Measurements from ENCODE around the gene CYP3A5. TPM values are rescaled to one million over a fixed set of nuclear protein-coding genes. Genes with fewer than 3 reads are reported as not detected.

The CYP3A5 gene
- total RNA-seq, 1 donor from 2014 or later: not detected

DNA sequence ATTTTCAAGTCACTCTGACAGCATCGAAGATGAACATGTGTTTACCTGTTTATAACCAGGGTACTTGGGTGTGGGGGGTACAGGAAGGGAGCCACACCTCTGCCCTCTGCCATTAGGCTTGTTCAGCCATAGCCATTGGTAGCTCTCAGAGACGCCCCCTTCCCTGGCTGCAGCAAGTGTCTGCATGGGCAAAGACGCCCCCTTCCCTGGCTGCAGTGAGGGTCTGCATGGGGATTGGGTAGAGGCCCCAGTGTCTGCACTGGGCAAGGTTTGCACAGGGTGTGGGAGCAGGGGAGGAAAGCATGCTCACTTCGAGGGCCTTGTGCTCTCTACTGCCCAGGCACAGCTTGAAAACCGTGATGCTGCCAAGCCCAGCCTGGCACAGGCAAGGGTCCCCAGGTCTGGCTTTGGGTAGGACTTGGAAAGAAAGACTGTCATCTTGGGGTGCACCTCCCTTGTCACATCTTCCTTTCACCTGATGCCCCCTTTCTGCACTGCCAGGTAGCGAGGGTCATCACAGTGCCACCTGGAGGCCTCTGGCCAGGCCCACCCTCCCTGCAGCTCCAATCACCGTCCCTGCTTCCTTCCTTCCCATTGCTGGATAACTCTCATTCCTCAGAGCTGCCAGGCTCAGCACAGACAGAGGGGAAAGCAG, 78.0 kb downstream of the CYP3A5 start:
- DNase-seq: no peak
- Mint-ChIP-seq H3K36me3 (ENCODE audit: unreplicated experiment) (no peaks in the 10 kb centered on the region), H3K4me1 (ENCODE audit: low read depth, unreplicated experiment) (no peaks in the 10 kb centered on the region), H3K4me3 (ENCODE audit: unreplicated experiment) (no peak overlapping the region), H3K27me3 (ENCODE audit: unreplicated experiment) (peaks cover 2% of the 10 kb centered on the region), H3K27ac (ENCODE audit: unreplicated experiment) (no peak overlapping the region), H3K9me3 (ENCODE audit: unreplicated experiment) (peaks cover 2% of the 10 kb centered on the region)
- TF ChIP-seq, protein P1, sequence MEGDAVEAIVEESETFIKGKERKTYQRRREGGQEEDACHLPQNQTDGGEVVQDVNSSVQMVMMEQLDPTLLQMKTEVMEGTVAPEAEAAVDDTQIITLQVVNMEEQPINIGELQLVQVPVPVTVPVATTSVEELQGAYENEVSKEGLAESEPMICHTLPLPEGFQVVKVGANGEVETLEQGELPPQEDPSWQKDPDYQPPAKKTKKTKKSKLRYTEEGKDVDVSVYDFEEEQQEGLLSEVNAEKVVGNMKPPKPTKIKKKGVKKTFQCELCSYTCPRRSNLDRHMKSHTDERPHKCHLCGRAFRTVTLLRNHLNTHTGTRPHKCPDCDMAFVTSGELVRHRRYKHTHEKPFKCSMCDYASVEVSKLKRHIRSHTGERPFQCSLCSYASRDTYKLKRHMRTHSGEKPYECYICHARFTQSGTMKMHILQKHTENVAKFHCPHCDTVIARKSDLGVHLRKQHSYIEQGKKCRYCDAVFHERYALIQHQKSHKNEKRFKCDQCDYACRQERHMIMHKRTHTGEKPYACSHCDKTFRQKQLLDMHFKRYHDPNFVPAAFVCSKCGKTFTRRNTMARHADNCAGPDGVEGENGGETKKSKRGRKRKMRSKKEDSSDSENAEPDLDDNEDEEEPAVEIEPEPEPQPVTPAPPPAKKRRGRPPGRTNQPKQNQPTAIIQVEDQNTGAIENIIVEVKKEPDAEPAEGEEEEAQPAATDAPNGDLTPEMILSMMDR (IDR thresholded peaks at IDR 0.05; ENCODE audit: partially characterized antibody, unreplicated experiment): no peak

DNA sequence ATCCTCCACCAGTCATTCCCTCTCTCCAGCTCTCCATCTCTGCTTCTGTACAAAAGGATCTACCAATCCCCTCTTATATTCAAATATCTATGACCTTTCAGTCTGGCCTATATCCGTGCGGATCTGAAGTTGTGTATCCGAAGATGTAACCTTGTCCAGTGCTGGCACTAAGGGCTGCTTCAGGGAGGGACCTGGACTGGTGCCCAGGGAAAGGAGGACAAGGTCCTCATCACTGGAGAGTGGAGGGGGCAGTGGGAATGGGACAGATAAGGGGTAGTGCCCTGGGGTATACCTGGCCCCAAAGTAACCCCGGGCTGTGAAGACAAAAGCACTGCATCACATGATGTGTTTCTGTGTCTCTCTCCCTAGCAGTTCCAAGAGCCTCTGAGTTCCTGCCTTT, 80.0 kb downstream of the CYP3A5 start:
- no peaks in the 10 kb centered on the region for H3K27me3 Mint-ChIP-seq (ENCODE audit: unreplicated experiment)
- H3K4me1 Mint-ChIP-seq (ENCODE audit: low read depth, unreplicated experiment): no peaks in the 10 kb centered on the region
- TF ChIP-seq, protein P1 (IDR thresholded peaks at IDR 0.05; ENCODE audit: partially characterized antibody, unreplicated experiment): no peak
- H3K9me3 Mint-ChIP-seq (ENCODE audit: unreplicated experiment): peaks cover 2% of the 10 kb centered on the region
- no peaks in the 10 kb centered on the region for H3K36me3 Mint-ChIP-seq (ENCODE audit: unreplicated experiment)
- no peak overlapping the region for H3K4me3 Mint-ChIP-seq (ENCODE audit: unreplicated experiment)
- H3K27ac Mint-ChIP-seq (ENCODE audit: unreplicated experiment): no peak overlapping the region
- DNase-seq: no peak

Other genes starting within 250 kb of the CYP3A5 start
- 5.5 TPM for gene PTCD1, start 241.2 kb downstream of the CYP3A5 start, total RNA-seq (ENCODE audit: unreplicated experiment)
- 106 TPM for gene CPSF4, start 241.1 kb downstream of the CYP3A5 start, total RNA-seq (ENCODE audit: unreplicated experiment)
- gene ATP5MF, start 213.8 kb downstream of the CYP3A5 start, total RNA-seq (ENCODE audit: unreplicated experiment): 291 TPM
- gene ZNF789, start 207.1 kb downstream of the CYP3A5 start, total RNA-seq (ENCODE audit: unreplicated experiment): 19.5 TPM
- gene ZNF394, start 179.7 kb downstream of the CYP3A5 start, total RNA-seq (ENCODE audit: unreplicated experiment): 19.9 TPM
- gene ZKSCAN5, start 175.3 kb downstream of the CYP3A5 start, total RNA-seq (ENCODE audit: unreplicated experiment): 18.7 TPM
- 8.1 TPM for gene FAM200A, start 127.9 kb downstream of the CYP3A5 start, total RNA-seq (ENCODE audit: unreplicated experiment)
- 74.0 TPM for gene ZNF655, start 121.4 kb downstream of the CYP3A5 start, total RNA-seq (ENCODE audit: unreplicated experiment)
- 0.66 TPM for gene TMEM225B, start 81.7 kb downstream of the CYP3A5 start, total RNA-seq (ENCODE audit: unreplicated experiment)
- gene ZSCAN25, start 63.0 kb downstream of the CYP3A5 start, total RNA-seq (ENCODE audit: unreplicated experiment): 26.6 TPM
- gene CYP3A7, start 55.2 kb upstream of the CYP3A5 start, total RNA-seq (ENCODE audit: unreplicated experiment): not detected
- gene CYP3A4, start 104.2 kb upstream of the CYP3A5 start, total RNA-seq (ENCODE audit: unreplicated experiment): not detected
- gene CYP3A43, start 148.0 kb upstream of the CYP3A5 start, total RNA-seq (ENCODE audit: unreplicated experiment): not detected
- 0.39 TPM for gene OR2AE1, start 197.0 kb upstream of the CYP3A5 start, total RNA-seq (ENCODE audit: unreplicated experiment)
- 13.7 TPM for gene TRIM4, start 239.5 kb upstream of the CYP3A5 start, total RNA-seq (ENCODE audit: unreplicated experiment)
- not detected for gene GJC3, start 249.6 kb upstream of the CYP3A5 start, total RNA-seq (ENCODE audit: unreplicated experiment)

Measured in glutamatergic neuron (in vitro differentiated cells).